Fibroblast of skin of abdomen (primary cell): ENCODE data around the gene HPS4.

Experiments used
- DNase-seq: peaks from one replicate; pipeline ENCODE4 v3.0.0-alpha.2; 2013

Gene HPS4

GRCh38 chr22:26496456-26496855 is 12.9 kb upstream of the HPS4 start:
- no peak for DNase-seq

DNA sequence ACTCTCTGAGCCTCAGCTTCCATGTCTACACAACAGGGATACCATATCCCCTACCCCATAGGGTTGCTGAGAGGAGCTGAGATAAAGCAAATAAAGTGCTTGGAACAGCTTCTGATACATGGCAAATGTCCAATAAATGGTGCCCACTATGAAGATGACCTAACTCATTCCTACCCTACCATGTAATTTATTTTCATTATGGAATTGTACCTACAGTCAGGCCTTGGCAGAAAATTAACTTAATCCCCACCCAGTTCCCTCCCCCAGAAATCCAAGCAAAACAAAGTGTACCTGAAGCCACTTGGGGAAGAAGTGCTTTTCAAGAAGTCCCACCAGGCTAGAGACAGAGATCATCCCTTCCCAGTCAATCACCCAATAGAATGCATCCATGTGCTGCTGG is 10.9 kb upstream of the HPS4 start:
- no peak for DNase-seq

DNA sequence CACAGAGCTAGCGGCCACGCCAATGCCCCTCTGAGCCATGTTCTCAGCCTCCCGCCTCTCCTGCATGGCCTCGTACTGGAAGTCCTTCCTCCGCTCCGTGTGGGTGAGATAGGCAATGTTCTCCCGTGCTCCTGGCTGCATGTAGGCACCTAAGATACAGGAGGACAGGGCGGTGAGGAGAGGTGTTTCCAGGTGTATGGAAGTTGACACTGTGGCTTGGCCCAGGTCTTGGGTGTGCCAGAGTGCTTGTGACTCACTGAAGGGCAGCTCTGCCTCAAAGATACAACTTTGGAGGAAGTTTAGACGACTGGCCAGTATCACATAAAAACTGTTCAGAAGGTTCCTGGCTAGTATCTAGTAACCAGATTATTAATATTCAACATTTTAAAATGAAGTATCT is 8.6 kb upstream of the HPS4 start:
- no peak for DNase-seq

DNA sequence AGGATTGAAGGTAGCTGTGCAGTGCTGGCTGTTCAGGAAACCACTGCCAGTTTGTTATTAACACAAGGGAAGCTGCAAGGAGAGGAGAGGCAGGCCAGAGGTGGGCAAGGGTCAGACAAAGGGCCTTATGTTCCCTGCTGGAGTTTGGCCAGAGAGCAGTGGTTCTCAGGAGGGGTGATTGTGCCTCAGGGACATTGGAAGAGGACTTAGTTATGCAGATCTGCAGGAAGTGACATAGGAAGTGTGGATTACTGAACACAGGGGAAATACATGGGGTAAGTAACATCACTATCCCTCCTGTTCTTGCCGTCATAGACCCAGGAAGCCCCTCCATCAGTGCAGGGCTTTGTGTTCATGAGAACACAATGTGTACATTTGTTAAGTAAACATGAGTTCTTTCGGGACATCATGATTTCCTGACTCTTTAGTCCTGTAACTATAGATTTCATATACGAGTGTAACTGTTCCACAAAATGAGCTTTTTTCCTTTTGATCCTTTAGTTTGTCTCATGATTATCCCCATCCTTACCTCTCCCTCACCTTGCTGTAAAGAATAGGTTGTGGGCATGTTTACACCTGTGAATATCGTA is 6.0 kb upstream of the HPS4 start:
- no peak for DNase-seq

GRCh38 chr22:26487996-26488395 is 4.4 kb upstream of the HPS4 start:
- no peak for DNase-seq

GRCh38 chr22:26486394-26486793 is 2.8 kb upstream of the HPS4 start:
- DNase-seq = no peak

- DNase-seq = no peak
Measured at GRCh38 chr22:26485806-26486390, 2.3 kb upstream of the HPS4 start.

DNA sequence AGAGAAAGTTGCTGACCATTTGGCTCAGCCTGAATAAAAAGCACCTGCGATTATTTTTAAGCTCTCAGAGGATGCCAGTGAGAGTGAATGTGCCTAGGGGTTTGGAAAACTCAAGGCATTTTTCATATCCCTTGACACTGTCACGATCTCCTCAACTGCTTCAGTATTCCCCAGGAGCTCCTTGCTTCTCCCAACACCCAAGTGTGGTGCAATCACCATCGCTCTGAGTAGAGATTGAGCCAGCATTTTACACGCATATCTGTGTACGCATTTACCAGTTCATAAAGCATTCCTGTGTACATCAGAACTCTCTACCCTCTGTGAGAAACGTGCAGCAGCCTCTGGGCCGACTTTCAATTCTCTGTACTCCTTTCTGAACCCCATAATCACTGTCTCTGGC is 1.4 kb upstream of the HPS4 start:
- DNase-seq = no peak

GRCh38 chr22:26484360-26484706 is 750 bp upstream of the HPS4 start:
- DNase-seq = no peak

- no peak for DNase-seq
Measured at GRCh38 chr22:26483043-26483438, 542 bp downstream of the HPS4 start.

DNA sequence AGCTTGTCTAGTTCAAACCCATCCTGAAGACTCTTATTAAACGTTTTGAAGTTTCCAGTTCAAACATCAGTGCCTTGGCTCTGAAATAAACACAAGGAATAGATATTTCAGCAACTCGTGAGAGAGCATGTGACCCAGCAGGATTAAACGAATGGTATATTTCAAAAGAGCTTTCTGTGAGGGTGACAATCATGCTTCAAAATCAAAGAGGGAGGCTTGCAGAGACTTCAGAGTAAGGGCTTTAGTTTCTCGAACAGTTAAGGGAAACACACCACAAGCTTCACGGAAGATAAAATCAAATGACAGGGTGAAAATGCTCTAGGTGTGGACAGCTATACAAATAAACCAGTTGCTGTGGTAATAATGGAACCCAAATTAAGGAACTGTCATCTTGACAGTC is 1.4 kb downstream of the HPS4 start:
- DNase-seq = no peak

DNA sequence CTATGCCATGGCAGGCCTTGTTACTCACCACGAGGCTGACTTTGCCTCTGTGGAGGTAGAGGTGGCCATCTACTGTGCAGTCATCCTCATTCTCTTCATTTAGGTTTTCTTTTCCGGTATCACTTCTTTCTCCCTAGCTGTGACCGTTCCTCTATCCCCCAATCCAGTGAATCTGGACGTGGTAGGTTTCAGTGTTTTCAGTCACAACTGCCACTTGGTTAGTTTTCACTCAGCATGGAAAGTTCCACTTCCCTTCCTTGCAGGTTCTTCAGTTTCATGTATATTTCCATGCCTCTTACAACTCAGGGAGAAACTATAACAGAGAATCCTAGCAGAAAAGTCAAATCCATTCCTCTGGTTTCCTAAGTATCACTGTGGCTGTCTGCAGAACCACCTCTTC is 1.9 kb downstream of the HPS4 start:
- DNase-seq = no peak

- no peak for DNase-seq
Measured at GRCh38 chr22:26481112-26481693, 2.4 kb downstream of the HPS4 start.

GRCh38 chr22:26480611-26480932 is 3.0 kb downstream of the HPS4 start:
- DNase-seq = no peak

- no peak for DNase-seq
Measured at GRCh38 chr22:26479792-26480610, 3.6 kb downstream of the HPS4 start.

DNA sequence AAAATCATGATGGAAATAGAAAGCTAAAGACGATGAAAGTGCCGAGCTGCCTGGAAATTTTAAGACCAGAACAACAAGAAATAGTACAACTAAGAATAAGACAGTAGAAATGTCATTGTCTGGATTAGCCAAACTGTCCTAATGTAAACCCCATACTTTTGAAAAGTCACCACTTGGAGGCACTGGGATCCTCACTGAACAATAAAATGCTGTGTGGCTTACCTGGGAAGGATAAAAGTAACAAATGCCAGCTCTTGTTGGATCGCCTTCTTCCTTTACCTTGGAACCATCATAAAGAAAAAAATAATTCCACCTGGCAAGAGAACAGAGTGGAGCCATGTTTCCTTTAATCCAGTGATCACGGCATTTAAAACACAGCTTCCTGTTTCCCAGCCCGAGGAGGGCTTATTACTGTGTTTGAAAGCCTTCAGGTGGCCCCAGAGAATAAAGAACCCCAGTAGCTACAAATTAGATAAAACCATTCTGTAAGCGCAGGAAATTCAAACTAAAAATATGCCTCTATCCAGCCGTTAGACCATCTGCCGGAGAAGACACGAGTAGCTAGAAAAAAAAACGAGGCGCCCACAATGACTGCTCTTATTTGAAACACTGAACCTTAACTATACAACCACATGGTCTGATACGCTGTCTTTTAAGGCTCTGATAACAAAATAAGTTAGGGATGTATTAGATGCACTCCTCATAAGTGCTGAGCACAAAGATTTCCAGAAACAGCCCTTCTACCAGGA is 4.4 kb downstream of the HPS4 start:
- no peak for DNase-seq

- DNase-seq = no peak
Measured at GRCh38 chr22:26477341-26477731, 6.2 kb downstream of the HPS4 start.

GRCh38 chr22:26476705-26477340 is 6.8 kb downstream of the HPS4 start:
- DNase-seq = peak; percentile 82

GRCh38 chr22:26474682-26475081 is 8.9 kb downstream of the HPS4 start:
- DNase-seq = no peak

- peak; percentile 92 for DNase-seq
Measured at GRCh38 chr22:26471522-26471921, 12.1 kb downstream of the HPS4 start.

GRCh38 chr22:26470807-26471206 is 12.8 kb downstream of the HPS4 start:
- no peak for DNase-seq

DNA sequence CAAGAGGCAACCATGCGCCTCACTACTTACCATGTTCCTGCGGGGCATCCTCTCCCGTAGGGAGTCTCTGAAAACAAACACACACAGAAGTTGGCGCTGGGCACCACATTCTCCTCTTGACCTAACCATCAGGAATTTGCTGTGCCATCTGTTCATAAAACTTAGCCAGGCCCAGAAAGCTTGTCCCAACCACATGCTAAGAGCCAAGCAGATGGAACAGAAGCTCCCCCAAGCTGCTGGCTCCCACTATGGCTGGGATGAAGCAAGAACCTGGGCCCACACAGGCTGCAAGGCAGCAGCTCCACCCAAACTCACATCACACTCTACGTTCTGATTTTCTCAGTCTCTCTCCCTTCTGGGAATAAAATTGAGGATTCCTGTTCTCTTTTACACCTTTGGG is 17.4 kb downstream of the HPS4 start:
- DNase-seq = no peak

- DNase-seq = no peak
Measured at GRCh38 chr22:26464312-26464711, 19.3 kb downstream of the HPS4 start.
